ENCODE data around the gene SLC45A3.
A peak's percentile ranks its signal among the peaks of the same experiment; 100 is the strongest.
"Not testable (repeated sequence)": the region's sequence is repeated elsewhere in the genome, so short reads cannot be mapped to it uniquely, and the experiment has no call there.

The SLC45A3 gene

GRCh38 chr1:205680073-205680851 lies at the start of gene SLC45A3:
SLC45A3 (minus strand) TSS chr1:205680509; CDS start chr1:205664656, 15,853 bp downstream.
- DNase-seq (ENCODE audit: low read depth) = no peak

GRCh38 chr1:205726619-205727125 lies 46.4 kb upstream of the SLC45A3 start:
- DNase-seq (ENCODE audit: low read depth) = no peak

GRCh38 chr1:205725514-205725913 lies 45.2 kb upstream of the SLC45A3 start:
- no peak for DNase-seq (ENCODE audit: low read depth)

GRCh38 chr1:205720740-205721139 lies 40.4 kb upstream of the SLC45A3 start:
- DNase-seq (ENCODE audit: low read depth) = not testable (repeated sequence)

- no peak for DNase-seq (ENCODE audit: low read depth)
Observed at GRCh38 chr1:205719762-205720161, 39.5 kb upstream of the SLC45A3 start.

- no peak for DNase-seq (ENCODE audit: low read depth)
Observed at GRCh38 chr1:205719015-205719414, 38.7 kb upstream of the SLC45A3 start.

- DNase-seq (ENCODE audit: low read depth) = no peak
Observed at GRCh38 chr1:205716371-205717132, 36.2 kb upstream of the SLC45A3 start.

GRCh38 chr1:205715628-205716027 lies 35.3 kb upstream of the SLC45A3 start:
- no peak for DNase-seq (ENCODE audit: low read depth)

- no peak for DNase-seq (ENCODE audit: low read depth)
Observed at GRCh38 chr1:205714906-205715246, 34.6 kb upstream of the SLC45A3 start.

- no peak for DNase-seq (ENCODE audit: low read depth)
Observed at GRCh38 chr1:205714190-205714905, 34.0 kb upstream of the SLC45A3 start.

- DNase-seq (ENCODE audit: low read depth) = peak; percentile 55
Observed at GRCh38 chr1:205711105-205712048, 31.1 kb upstream of the SLC45A3 start.

GRCh38 chr1:205710201-205711062 lies 30.1 kb upstream of the SLC45A3 start:
- DNase-seq (ENCODE audit: low read depth) = no peak

GRCh38 chr1:205709640-205710039 lies 29.3 kb upstream of the SLC45A3 start:
- no peak for DNase-seq (ENCODE audit: low read depth)

- DNase-seq (ENCODE audit: low read depth) = peak; percentile 51
Observed at GRCh38 chr1:205709059-205709398, 28.7 kb upstream of the SLC45A3 start.

GRCh38 chr1:205706601-205707502 lies 26.5 kb upstream of the SLC45A3 start:
- DNase-seq (ENCODE audit: low read depth) = no peak

GRCh38 chr1:205704903-205705302 lies 24.6 kb upstream of the SLC45A3 start:
- DNase-seq (ENCODE audit: low read depth) = no peak

- DNase-seq (ENCODE audit: low read depth) = no peak
Observed at GRCh38 chr1:205703072-205703471, 22.8 kb upstream of the SLC45A3 start.

- no peak for DNase-seq (ENCODE audit: low read depth)
Observed at GRCh38 chr1:205701891-205702290, 21.6 kb upstream of the SLC45A3 start.

- DNase-seq (ENCODE audit: low read depth) = no peak
Observed at GRCh38 chr1:205701420-205701819, 21.1 kb upstream of the SLC45A3 start.
